ENCODE data around the gene ZZZ3.
"Not testable (repeated sequence)": the region's sequence is repeated elsewhere in the genome, so short reads cannot be mapped to it uniquely, and the experiment has no call there.

The ZZZ3 gene

GRCh38 chr1:77655431-77655974 lies 27.0 kb downstream of the ZZZ3 start:
- no peak for DNase-seq (ENCODE audit: insufficient read length, low spot score)
- no peak for TF ChIP-seq CTCF (IDR thresholded peaks at IDR 0.05; ENCODE audit: insufficient read depth, missing control alignments)
- FAIRE-seq, result peak; percentile 82

- TF ChIP-seq CTCF (IDR thresholded peaks at IDR 0.05; ENCODE audit: insufficient read depth, missing control alignments), result no peak
- FAIRE-seq, result no peak
- no peak for DNase-seq (ENCODE audit: insufficient read length, low spot score)
Observed at GRCh38 chr1:77652970-77653516, 29.4 kb downstream of the ZZZ3 start.

GRCh38 chr1:77652268-77652667 lies 30.2 kb downstream of the ZZZ3 start:
- FAIRE-seq (peak; percentile 6), DNase-seq (ENCODE audit: insufficient read length, low spot score) (no peak)

GRCh38 chr1:77649127-77649526 lies 33.3 kb downstream of the ZZZ3 start:
- DNase-seq (ENCODE audit: insufficient read length, low spot score) (no peak), FAIRE-seq (no peak)
- TF ChIP-seq CTCF (IDR thresholded peaks at IDR 0.05; ENCODE audit: insufficient read depth, missing control alignments), result no peak

More at GRCh38 chr1:77652268-77652667, 30.2 kb downstream of the ZZZ3 start:
- TF ChIP-seq CTCF (IDR thresholded peaks at IDR 0.05; ENCODE audit: insufficient read depth, missing control alignments), result no peak

GRCh38 chr1:77646224-77646623 lies 36.2 kb downstream of the ZZZ3 start:
- not testable (repeated sequence) for DNase-seq (ENCODE audit: insufficient read length, low spot score); FAIRE-seq

- no peak for TF ChIP-seq CTCF (IDR thresholded peaks at IDR 0.05; ENCODE audit: insufficient read depth, missing control alignments)
- DNase-seq (ENCODE audit: insufficient read length, low spot score) (no peak), FAIRE-seq (no peak)
Observed at GRCh38 chr1:77643456-77643855, 39.0 kb downstream of the ZZZ3 start.

GRCh38 chr1:77642941-77643340 lies 39.5 kb downstream of the ZZZ3 start:
- DNase-seq (ENCODE audit: insufficient read length, low spot score) (no peak), FAIRE-seq (no peak)
- TF ChIP-seq CTCF (IDR thresholded peaks at IDR 0.05; ENCODE audit: insufficient read depth, missing control alignments), result no peak

GRCh38 chr1:77642196-77642595 lies 40.3 kb downstream of the ZZZ3 start:
- no peak for FAIRE-seq

More at GRCh38 chr1:77642196-77642595, 40.3 kb downstream of the ZZZ3 start:
- no peak for DNase-seq (ENCODE audit: insufficient read length, low spot score)
- TF ChIP-seq CTCF (IDR thresholded peaks at IDR 0.05; ENCODE audit: insufficient read depth, missing control alignments), result no peak
